Measurements from ENCODE around the gene SEMA5B.

Gene SEMA5B

DNA sequence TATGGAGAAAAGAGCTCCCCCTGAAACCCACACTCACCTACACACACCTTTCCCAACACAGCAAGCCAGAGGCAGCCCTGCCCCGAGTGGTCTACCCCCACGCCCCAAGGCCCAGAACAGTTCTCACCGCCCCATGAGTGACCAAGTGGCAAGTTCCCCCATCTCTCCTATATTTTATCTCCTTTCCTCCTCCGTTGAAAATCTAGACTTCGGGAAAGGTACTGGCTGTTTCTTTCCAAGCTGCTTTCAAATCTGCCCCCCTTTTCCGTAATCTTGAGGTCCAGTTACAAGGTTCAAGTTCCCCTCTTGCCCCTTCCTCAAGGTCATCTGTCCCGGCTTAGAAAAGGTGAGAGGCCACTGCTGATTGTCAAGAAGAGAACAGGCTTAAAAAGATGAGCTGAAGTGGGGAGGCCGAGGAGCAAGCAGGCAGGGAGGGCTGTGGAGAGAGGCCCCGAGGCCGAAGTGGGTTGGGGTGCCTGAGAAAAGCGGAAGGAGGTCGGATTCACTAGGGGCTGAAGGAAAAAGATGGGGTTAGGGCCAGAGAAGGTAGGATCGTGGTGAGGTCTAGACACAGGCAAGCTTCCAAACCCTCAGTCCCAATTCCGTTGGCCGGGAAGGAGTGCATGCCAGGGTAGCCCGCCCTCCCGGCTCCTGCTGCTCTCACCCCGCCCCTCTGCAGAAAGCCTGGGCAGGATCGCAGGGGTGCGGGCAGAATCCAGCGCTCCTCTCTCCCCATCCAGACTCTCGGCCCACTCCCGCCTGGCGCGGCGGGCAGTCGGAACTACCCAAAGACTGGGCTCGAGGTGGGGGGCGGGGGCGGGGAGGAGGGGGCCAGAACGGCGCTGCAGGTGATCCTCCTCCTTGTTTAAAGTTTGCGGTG, 1.7 kb downstream of the SEMA5B start:
- no peak for DNase-seq

DNA sequence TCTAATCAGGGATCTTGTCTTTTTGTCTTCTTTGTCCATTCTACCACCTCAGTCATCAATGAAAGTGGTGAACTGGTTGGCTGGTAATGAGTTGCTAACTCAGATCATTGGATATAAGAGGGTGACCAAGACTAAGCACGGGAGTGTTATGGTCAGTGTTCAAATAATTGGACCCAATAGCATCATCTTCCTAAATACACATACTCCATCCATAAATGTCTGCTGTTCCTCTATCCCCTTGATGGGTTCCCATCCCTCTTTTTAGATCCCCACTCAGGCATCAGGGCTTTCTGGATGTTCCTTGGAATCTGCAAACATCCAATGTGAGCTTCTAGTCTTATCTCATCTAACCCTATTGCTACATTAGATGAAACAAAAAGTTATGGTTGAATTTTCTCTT, 3.5 kb downstream of the SEMA5B start:
- DNase-seq = no peak

DNA sequence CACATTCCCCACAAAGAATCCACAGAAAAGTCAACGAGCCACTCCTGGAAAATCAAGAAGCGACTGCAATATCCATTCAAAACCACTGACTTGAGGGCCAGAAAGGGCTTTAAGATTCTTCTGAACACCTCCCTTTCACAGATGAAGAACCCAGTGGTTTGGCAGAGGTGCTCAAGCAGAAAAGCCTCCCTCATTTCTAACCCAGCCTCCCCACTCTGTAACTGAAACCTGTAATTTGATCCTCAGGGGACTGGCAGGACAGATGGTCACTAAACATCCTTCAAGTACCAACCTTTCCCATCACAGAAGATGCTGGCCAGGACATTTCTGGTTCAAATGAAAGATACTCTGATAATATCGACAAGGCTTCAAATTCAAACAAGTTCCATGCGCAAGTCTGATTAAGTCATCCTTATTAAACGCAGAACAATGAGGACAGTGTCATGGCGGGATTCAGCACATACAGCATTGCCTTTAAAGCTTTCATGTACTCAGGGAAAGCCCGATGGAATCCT, 5.5 kb downstream of the SEMA5B start:
- DNase-seq = no peak

DNA sequence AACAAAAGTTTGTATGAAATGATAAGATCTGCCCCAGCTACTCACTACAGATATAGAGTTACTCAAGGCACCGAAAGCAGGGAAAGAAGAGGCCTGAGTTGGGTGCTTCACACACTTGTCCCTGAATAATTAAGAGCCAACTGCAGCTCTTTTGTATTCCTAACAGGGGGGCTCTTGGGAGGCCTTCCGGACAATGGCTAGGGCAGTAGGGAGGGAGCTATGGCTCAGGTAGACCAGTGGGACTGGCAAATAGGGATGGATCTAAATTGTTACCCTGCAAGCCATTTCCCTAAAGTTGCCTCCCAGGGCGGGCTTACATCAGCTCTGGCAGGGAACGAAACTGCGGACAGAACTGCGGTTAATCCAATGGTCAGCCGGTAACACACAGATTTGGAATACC, 6.2 kb downstream of the SEMA5B start:
- DNase-seq = no peak

DNA sequence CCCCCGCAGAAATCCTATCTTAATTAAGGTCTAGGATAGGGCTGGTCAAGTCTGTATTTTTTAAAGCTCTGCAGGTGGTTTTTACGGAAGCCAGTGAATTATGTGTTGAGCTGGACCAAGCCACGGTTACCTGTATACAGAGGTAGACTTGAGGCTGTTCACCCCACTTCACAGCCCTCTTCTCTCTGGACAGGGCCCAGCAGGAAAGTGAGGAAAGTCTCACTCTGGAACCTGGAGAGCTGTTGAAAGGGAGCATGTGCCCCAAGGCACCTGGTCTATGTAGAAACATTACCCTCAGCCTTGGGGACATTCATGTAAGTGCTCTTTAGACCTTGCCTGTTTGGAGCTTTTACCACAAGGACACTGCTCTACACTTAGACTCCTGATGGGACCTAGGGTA, 6.9 kb downstream of the SEMA5B start:
- DNase-seq = no peak

DNA sequence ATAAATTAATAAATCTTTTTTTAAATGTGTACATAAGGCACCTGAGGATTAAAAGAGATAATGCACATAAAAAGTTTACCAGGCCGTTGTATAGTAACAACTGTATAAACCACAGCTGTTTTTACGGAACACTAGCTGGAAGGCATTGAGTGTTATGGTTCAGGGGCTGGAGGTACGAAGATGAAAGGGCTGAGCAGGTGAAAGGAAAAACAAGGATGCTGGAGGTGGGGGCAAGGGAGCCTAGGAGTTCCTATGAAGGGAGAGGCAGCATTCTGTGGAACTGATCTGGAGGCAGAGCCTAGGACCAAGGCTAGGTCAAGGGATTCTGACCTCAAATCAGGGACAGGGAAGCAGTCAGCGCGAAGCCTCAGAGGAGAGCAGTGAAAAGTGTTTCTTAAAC, 8.0 kb downstream of the SEMA5B start:
- no peak for DNase-seq

DNA sequence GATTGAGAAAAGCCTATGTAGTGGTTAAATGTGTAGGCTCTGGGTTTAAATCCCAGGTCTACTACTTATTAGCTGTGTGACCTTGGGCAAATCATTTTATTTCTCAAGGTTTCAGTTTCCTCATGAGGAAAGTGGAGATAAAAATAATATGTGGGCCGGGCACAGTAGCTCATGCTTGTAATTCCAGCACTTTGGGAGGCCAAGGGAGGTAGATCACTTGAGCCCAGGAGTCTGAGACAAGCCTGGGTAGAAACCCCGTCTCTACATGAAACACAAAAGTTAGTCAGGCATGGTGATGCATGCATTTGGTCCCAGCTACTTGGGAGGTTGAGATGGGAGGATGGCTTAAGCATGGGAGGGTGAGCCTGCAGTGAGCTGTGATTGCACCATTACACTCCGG, 8.4 kb downstream of the SEMA5B start:
- no peak for DNase-seq

DNA sequence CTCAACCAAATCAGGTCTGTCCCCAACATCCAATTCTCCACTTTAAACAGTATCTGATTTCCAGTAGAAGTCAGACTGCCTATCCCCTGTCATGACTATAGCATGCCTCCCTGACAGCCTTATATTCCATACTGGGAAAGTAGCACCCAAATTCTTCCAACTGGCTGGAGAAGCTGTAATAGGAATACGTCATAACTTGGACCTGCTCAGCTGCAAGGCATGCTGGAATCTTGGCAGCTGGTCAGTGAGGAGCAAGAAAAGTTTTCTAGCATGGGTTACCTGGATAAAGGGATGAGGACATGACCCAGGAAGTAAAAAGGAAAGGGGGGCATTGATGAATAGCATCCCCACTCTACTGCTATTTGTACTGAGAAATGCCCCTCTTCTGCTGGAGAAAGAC, 8.9 kb downstream of the SEMA5B start:
- DNase-seq = no peak

DNA sequence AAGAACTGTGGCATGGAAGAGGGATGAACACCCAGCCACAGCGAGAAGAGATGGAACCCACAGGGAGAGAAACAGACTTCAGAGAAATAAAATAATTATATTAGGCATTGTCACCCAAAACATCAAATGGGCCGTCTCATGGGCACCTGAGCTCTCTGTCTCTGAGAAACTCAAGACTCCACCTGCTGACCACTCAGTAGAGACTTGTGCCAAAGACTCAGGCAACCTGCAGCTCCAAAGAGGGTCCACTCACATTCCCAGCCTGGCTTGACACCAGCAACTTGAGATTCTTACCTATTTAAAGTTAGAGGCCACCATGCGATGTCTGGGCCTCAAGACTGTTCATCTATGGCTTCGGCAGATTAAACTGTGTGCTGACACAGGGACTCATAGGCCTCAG, 12.0 kb downstream of the SEMA5B start:
- no peak for DNase-seq

DNA sequence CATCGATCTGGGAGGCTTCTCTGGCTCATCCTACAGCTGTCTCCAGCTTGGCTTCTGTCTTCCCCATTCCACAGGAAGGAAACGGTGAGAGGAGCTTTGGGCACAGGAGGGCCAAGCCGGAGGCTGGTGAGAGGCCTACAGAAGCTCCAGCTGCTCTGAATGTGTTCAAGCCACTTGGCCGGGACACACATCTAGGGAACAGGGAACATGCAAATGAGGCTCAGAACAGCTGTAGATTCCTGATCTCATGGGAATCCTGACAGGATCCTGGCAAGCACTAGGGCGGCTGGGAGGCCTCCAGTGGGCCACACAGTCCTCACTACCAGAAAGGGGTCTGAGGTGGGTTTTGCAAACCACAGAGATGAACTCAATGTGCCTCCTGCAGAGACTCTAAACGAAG, 13.7 kb downstream of the SEMA5B start:
- no peak for DNase-seq

DNA sequence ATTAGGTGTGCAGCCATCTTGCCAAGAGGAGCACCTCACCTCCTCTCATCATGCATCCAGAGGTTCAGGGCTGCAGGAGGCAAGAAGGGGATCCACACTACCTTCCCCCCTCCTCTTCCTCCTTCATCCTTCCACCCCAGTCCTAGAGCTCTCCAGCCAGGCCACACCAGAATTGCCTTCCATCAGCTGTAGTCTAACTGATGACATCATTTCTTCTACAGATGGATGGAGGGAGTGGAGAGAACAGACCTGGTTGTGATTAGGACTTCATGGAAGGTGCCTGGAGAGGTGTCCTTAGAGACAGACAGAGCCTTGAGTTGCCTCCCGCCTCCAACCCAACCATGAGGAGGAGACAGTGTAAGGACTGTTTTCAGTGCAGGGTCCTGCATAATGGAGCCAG, 14.9 kb downstream of the SEMA5B start:
- no peak for DNase-seq

DNA sequence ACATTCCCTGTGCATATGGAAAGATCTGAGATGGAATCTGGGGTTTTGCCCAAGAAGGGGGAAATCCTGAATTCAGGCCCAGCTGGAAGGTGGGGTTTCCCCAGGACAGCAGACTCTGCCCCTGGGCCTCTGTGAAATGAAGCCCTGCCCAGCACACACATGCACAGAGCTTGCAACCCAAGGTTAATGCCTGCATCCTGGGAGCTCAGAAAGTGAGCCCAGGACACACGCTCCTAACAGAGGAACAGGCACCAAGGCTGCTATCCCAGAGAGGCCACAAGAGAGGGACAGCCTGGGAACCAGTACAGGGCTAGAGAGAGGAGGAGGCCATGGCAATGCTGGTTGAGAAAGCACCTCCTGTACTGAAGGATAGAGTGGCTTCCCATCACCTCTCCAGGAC, 16.1 kb downstream of the SEMA5B start:
- DNase-seq = no peak

DNA sequence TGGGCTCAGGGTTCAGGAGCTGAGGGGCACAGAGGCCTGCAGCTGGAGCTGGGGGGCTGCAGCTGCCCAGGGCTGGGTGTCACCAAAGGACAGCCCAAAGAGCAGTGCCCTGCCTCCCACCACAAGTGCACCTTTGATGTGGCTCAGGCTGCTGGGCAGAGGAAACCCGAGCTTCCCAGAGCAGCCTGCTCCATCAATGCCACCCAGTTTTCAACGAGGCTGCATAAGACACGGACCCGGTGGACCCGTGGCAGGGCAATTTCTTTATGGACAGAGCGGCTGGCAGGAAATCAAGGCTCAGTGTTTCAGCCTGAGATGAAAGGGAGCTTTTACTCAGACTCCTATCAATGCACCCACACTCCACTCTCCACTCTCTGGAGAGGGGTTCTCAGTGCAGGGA, 18.7 kb downstream of the SEMA5B start:
- no peak for DNase-seq

DNA sequence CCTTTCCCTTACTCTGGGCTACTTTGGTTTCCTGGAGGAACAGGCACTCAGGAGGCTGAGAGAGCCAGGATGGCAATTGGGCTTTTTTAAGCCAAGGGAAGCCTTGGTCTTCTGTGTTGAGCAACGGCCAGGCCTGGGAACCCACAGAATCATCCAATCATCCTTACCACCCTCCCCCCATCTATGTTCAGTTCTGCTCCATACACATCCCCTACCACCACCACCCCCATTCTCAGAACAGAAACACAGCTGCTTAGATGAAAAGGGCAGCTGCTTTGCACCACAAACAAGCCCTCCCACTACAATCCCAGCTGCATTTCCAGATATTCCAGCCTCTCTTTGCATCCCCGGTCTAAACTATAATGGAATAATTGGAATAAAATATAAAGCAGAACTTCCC, 21.0 kb downstream of the SEMA5B start:
- DNase-seq = no peak

DNA sequence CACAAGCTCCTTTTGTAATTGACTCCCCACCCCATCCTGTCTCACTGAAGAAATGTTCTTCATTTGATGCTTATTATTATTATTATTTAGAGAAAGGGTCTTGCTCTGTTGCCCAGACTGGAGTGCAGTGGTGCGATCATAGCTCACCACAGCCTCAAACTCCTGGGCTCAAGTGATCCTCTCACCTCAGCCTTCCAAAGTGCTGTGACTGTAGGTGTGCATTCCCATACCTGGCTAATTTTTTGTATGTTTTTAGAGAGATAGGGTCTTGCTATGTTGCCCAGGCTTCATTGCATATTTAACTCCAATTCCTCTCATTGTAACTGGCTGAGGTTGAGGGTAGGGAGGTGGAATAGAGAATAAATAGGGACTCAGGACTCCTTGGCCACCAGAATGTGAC, 22.3 kb downstream of the SEMA5B start:
- DNase-seq = no peak

DNA sequence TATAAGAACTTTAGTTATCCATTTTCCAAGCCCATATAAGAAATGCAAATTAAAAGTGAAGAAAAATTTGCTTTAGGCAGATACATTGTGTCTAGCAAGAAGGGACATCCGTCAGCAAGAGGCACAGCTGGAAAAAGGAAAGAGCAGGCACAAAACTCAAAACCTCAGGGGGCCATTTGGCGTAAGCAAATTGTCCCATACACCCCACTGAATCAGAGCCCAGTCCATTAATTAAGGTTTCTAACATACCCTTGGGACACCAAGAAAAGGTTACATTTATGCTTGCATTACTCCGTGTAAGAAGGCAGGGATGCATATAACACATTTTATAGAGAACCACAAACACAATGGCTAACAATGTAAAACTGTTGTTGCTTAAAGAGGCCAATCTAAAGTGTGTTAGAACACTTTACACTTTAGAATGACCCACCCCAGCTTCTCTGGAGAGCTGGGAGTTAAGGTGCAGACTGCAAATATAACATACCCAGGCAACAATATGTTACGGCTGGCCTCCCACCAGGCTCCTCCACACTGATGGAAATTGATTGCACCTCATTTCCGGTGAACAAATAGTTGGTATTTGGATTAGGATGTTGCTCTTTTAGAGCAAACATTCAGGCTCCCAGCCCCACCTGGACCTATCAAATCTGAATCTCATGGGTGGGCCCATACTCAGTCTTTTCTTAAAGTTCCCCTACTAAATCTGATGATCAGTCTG, 23.2 kb downstream of the SEMA5B start:
- DNase-seq = no peak

DNA sequence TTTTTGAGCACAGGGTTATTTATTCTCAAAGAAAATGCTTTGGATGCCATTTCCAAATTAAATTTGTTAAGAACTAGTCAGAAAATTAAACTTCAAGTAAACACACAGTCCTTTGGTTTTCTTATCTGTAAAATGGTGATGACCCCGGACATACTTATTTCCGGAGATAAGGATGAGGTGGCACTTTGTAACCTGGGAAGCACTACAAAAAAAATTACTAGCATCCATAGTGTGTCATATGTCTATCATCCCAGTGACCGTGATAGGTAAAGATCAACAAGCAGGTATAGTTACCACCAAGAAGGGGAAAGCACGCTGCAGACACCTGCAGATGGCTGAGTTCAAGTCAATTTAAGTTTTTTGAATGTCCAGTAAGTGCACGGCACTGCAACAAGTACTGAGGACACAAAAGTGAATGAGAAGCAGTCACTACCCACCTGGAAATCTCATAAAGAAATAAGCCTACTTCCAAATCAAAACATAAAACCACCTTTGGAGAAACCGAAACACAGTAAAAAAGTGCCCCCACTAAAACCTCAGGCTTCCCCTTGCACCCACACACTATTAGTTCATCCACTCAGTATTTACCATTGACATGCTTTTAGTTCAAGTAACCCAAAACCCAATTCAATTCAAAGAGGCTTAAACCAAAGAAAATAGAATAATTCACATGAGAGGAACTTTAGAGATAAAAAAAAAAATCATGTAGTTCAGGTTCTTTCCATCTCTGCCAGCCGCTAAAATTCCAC, 24.6 kb downstream of the SEMA5B start:
- DNase-seq = no peak

DNA sequence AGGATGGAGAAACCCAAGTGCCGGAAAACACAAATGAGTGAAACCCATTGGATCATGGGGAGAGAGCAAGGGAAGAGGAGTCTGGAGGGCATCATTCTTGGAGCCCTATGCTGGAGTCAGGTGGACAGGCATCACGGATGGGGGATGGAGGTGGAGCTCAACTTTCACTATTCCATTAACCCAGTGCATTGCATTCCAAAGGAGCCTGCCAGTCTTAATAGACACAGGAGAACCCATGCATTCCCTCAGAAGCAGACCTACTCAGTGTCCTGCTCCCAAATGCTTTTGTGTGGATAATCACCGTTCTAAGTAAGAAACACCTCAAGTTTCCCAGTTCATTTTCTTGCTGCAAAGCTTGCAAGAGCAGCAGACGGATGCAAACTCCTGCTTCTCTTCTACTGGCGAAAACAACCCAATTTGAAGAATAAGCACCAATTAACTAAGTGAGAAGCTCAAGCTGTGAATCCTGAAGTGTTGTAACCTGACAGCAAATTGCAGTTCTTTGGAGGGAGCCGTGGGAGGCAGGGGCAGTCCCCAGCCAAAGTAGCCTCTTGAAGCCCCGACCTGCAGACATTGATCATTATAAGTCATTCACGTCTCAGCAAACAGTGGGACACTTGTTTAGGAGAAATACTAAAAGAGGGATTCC, 25.3 kb downstream of the SEMA5B start:
- DNase-seq = no peak

DNA sequence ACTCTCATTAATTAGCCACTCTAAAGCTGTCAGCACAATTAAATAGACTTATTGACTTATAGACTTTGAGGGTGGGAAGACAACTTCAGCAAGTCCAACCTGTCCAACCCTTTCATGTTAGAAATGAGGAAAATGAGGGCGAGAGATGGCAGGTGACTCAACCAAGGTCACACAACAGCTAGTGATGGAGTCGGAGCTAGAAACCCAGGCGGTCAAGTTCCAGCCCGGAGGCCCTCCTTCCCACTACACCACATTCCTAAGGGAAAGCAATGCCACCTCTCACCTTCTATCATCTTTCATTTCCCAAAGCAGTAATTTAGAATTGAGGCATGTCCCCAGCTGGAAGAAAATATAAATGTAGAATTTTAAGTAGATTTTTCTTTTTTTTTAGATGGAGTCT, 28.7 kb downstream of the SEMA5B start:
- DNase-seq = no peak

DNA sequence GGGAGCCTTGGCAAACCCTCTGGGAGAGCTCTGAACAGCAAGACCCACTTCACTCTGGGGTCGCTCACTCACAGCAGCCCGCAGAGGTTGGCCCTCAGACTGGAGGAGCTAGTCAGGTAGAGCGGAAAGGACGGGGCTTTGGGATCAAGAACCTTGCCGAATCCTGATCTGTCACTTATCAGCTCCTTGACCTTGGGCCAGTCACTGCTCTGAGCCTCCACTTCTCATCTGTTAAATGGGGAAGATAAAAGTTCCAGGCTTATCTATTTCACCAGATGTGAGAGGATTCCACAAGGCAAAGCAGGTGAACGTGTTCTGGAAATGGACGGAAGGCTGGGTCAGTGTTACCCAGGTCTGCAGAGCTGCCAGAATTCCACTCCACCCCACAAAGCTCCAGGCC, 29.4 kb downstream of the SEMA5B start:
- DNase-seq = no peak

DNA sequence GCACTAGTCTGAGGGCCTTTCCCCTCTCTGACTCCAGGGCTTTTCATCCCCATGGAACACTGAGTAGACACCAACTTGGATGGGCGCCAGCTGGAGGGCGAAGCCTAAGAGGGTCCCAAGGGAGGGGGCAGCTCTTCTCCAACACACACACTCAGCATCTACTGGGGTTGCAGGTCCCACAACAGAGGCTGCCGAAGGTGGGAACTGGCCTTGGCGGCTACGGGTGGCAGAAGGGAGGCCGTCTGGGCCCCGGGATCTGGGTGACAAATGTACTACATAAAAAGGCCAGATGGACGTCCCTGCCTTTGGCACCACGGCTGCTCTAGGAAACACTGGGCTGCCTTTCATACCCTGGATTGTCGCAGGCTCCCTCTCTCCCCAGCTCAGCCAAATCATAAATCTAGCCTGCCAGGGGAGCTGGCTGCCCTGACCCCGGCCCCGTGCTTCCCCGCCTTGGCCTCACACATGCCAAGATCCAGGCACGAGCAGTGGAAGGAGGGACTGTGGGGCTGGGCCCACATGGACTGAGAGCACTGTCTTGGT, 31.5 kb downstream of the SEMA5B start:
- DNase-seq = no peak

DNA sequence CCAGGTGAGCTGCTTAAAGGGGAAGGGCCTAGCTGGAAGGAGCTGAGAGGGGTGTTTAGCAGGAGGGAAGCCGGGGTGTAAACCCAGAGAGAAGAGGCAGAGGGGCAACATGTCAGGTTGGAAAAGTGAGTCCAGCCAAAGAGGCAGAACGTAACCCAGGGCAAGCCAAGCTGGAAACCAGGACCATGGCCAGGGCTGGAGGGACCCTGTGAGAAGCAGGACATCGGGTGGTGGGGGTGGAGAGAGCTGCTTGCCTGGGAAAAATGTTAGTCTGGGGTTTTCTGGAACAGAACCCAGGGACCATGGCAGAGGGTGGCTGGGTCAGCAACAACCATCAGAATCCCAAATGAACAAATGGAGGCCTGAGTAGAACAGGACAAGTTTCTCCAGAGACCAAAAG, 32.6 kb downstream of the SEMA5B start:
- DNase-seq = no peak
